DMS 273 (cell line): ENCODE results near the gene TNIP2.
"Not testable (repeated sequence)": the region's sequence is repeated elsewhere in the genome, so short reads cannot be mapped to it uniquely, and the experiment has no call there.

Experiments
- DNase-seq: peaks from one replicate; lab custom pipeline; 2025; ENCODE audit not compliant: unreplicated experiment; lab: John Stamatoyannopoulos, UW

Gene TNIP2

DNA sequence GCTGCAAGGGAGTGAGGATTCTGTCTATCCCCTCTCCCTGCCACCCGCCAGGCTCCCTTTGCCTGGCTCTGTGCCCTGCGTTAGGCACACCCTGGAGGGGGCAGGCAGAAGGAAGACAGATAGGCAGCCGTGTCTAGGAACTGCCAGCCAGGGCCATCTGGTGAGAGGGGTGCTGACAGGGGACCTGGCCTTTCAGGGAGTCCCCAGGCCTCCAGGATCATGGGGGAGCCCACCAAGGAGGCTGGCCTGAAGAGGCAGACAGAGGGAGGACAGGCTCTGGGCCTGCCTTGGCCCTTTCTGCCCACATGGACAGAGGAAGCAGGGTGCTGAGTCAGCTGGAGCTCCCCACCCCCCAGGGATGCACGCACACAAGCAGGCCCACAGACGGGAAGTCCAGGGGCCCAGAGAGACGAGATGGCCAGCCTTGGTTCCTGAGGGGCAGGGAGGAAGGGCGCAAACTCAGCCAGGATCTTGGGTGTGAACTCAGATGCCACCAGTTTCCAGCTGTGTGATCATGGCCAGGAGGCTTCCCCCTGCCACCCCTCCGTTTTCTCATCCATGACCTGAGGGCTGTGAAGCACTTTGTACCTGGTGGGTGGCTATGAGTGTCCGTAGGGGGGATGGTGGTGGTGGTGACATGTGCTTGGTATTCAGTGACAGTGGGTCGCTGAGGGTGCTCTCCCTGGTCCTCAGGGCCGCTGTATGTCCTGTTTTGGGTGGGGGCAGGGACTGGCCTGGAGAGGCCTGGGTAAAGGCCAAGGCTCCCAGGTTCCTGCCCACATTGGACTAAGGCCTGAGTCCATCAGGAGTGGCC is 38.6 kb upstream of the TNIP2 start:
- peak; percentile 89 for DNase-seq

- peak; percentile 56 for DNase-seq
Measured at GRCh38 chr4:2793586-2794485, 37.7 kb upstream of the TNIP2 start.

DNA sequence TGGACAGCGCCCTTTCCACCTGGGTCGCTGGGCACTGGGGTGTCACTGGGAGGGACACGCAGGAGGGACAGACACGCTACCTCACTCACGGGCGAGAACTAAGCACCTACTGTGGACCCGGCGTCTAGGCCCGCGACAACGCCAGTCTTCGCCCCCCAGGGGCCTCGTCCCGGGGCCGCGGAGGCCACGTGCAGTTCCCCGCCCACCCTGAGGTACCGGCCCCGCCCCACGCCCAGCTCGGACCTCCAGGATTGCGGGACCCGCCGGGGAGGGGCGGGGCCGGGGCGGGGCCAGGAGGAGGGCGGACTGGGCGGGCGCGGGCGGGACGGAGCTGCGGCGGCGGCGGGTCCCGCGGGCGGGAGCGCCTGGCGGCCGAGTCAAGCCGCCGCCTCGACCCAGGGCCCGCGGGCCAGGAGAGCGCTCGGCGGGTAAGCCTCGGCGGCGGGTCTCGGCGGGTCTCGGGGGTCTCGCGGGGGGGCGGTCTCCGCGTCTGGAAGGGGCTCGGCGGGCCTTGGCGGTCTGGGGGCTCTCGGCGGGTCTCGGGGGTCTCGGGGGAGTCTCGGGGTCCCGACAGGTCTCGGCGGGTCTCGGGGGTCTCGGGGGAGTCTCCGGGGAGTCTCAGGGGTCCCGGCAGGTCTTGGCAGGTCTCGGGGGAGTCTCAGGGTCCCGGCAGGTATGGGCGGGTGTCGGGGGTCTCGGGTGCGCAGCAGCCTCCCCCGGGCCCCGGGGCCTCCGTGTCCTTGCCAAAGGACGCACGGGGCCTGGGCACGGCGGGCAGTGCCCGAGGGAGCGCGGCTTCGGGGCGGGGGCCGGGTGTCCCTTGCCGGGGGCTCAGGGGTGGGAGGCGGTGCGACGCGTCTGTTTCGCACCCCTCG is 36.8 kb upstream of the TNIP2 start, which contains the start of gene SH3BP2:
Gene SH3BP2, plus strand, starts transcription at position 375 of the 875 bp plus-strand sequence. CDS start 27,533 bp downstream, outside the sequence.
- peak; percentile 81 for DNase-seq

DNA sequence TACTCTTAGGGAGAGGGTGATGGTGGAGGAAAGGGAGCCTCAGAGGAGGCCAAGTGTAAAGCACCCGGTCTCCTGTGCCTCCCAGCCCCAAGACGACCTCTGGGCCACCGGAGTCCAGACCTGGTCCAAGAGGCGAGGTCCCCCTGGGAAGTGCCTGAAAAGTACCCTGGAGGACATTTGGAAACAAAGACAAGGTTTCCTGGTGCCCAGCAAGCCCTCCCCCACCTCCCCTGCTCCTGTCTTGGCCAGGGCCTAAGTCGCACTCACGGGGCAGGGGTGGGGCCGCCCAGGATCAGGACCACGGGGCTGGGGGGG is 36.2 kb upstream of the TNIP2 start:
- DNase-seq, result no peak

DNA sequence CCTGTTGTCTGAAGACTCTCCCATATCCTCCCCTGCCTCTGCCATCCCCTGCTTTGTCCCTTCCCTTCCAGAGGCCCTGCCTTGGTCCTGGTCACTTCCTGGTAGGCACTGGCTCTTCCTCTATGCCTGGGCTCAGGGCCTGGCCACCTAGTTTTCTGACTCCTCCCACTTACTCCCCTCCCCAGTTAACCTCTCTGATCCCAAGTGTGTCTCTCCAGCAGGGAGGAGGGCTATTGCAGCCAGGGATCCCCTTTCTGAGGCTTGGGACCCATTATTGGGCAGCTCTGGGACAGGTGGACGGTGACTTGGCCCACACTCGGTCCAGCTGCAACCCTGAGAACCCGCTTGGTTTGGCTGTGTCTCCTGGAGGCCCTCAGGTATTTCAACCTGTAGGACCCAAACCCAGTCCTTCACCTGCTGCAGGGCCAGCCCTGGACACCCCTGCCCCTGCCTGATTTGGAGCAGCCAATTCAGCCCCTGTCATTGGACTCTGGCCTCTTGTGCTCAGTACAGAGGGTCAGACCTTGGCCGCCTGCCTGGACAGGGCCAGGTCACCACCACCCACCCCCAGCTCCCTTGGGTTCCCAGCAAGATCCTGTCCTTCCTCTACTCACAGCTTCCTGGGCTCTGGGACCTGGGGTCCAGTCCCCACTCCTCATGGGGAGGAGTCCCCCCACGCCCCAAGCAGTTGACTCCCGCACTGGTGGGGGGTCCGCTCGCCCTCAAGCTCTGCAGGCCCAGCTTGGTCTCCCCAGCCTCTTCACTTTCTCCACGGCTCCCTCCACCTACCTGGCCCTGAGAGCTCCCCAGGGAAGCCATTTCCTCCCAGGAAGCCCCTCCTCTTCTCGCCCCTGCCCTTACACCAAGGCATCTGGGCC is 35.6 kb upstream of the TNIP2 start:
- no peak for DNase-seq

DNA sequence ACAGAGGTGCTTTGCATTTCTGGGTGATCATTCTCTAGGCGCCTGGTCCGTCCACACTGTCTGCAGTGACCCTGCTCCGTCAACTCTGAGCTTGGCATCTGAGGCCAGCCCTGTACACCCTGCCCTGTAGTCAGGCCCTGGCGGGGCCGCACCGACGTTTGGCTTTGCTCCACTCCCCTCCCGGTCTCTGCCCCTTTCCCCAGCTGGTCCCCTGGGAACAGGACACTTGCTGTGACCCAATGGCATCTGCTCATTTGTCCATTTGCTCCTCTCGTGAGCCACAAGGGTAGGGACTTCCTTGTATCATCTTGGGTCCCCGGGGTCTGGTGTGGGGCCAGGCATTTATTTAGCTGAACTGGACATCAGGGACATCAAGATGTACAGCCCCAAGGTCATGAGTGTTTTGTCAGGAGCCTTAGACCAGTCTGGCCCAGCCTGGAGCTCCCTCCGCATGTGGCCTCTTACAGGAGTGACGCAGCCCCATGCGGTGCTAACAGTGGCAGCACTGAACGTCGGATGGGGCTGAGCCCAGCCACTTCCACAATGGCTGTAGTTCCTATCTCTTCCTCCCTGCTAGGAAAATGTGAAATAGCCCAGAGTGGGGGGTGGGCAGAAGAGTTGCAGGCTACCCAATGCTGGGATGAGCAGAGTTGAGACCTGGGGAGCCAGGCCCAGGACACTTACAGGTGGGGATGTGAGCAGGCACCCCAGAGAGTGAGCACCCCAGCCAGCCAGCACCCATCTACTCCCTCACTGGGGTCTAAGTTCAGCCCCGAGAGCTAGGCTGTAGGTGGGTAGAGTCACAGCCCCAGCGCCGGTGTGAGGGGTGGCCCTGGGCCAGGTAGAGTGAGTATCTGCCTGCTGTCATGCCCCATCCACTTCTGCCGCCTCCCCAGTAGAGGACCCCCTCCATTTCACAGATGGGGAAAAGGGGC is 34.7 kb upstream of the TNIP2 start:
- no peak for DNase-seq

DNA sequence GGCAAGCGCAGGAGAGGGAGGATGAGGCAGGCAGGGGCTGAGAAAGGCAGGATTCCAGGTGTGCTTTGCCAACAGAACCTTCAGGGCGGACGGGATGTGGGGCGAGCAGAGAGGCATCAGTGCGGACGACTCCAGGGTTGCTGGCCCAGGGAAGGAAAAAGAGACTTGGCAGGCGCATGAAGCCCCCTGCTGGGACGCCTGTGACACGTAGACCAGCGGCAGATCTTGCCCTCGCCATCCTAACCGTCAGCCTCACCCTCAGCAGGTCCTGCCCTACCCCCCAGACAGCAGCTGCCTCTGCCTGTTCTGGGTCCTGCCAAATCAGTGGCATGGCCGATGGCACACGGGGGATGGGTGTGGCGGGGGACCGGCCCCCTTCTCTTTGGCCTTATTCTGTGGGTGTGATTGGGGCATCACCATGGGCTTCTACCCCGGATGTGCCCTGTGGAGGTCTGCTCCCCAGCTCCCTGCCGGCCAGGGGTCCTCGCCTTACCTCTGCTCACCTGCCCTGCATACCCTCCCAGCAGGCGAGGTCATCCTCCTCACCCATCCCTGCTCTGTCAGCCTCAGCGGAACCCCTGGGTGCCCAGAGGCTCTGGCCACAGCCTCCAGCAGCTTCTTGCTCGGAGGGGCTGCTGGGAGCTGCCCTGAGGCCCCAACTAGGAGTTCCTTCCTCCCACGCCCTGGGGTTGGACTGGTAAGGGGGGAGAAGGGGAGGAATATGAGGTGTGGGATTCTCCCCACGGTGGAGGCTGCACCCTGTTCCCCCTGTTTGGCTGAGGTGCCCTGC is 33.9 kb upstream of the TNIP2 start:
- DNase-seq, result no peak

GRCh38 chr4:2789351-2789750 is 33.2 kb upstream of the TNIP2 start:
- no peak for DNase-seq

- no peak for DNase-seq
Measured at GRCh38 chr4:2788532-2789103, 32.5 kb upstream of the TNIP2 start.

DNA sequence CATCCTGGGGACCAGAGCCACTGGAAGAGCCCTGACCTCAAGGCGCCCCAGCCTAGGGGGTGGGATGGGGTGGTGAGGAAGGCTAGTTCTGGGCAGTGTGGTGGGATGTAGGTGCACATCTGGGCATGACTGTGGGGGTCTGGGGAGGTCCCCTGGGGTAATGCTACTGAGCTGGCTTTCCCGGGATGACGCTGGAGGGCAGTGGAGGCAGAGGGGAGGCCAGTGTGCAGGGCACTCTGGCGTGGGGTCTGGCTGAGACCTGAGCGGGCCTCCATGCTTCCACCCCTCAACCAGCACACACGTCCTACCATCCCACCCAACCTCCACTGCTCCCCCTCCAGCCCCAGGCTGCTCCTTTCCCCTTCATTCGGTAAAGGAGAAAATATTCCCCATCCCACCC is 32.0 kb upstream of the TNIP2 start:
- no peak for DNase-seq

GRCh38 chr4:2787230-2788100 is 31.3 kb upstream of the TNIP2 start:
- DNase-seq, result no peak

- DNase-seq, result no peak
Measured at GRCh38 chr4:2786794-2787229, 30.7 kb upstream of the TNIP2 start.

DNA sequence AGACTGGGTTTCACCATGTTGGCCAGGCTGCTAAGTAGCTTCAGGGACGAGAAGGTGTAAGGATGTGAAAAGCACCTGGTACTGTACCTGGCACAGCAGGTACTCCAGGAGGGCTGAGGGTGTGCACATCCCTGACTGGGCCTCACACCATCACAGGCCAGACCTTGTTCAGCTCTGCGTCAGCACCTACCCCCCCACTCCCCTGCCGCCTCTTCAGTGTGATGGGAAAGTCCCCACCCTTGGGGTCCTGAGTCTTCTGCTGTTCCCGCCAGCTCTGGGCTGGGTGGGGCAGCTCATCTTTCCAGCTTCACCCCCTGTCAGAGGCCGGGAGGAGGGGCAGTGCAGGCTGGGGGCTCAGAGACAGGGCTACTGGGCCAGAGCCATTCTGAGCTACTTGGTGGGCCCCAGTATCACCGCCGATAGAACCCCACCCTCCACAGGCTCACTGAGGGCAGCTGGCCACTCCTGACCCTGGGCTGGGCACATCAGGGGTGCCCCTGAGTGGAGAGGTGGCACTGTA is 30.1 kb upstream of the TNIP2 start:
- DNase-seq, result no peak

- no peak for DNase-seq
Measured at GRCh38 chr4:2785613-2786012, 29.5 kb upstream of the TNIP2 start.

DNA sequence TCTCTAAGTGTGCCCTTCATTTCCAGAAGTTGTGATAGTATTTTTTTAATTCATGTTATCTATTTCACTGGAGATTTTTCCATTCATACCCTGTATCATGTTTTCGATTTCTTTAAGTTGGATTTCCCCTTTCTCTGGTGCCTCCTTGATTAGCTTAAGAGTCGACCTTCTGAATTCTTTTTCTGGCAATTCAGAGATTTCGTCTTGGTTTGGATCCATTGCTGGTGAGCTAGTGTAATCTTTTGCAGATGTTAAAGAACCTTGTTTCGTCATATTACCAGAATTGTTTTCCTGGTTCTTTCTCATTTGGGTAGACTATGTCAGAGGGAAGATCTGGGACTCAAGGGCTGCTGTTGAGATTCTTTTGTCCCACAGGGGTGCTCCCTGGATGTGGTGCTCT is 27.7 kb upstream of the TNIP2 start:
- DNase-seq, result no peak

DNA sequence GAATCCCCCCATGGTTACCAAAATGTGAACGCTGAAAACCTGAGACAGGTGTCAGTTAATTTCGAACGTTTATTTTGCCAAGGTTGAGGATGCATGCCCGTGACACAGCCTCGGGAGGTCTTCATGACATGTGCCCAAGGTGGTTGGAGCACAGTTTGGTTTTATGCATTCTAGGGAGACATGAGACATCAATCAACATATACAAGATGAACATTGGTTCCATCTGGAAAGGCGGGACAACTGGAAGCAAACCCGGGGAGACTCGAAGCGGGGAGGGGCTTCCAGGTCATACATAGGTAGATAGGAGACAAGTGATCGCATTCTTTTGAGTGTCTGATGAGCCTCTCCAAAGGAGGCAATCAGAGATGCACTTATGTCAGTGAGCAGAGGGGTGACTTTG is 25.8 kb upstream of the TNIP2 start:
- DNase-seq, result no peak

GRCh38 chr4:2780643-2781042 is 24.5 kb upstream of the TNIP2 start:
- not testable (repeated sequence) for DNase-seq
